Endometrium (tissue), 2 donors: ENCODE measurements around the gene FAM24B.

Source experiments
- FAIRE-seq: peaks from 2 replicates; lab custom pipeline; 2012; peaks lifted over from hg19 to GRCh38; lab: Jason Lieb, UNC
- donor health status: control.
- donor health status: control.

Gene FAM24B

GRCh38 chr10:122822973-122823690, 56.2 kb downstream of the FAM24B start:
- no peak for FAIRE-seq

GRCh38 chr10:122821808-122822207, 57.6 kb downstream of the FAM24B start:
- no peak for FAIRE-seq

- no peak for FAIRE-seq
Measured at GRCh38 chr10:122815458-122815857, 63.9 kb downstream of the FAM24B start.

- FAIRE-seq, result no peak
Measured at GRCh38 chr10:122814493-122814892, 64.9 kb downstream of the FAM24B start.

- no peak for FAIRE-seq
Measured at GRCh38 chr10:122812751-122813150, 66.6 kb downstream of the FAM24B start.

GRCh38 chr10:122802282-122802681, 77.1 kb downstream of the FAM24B start:
- no peak for FAIRE-seq
